ENCODE measurements around the gene TBX20.

TBX20 gene

GRCh38 chr7:35253710-35254495, at the start of gene TBX20:
Gene TBX20, minus strand, starts transcription at chr7:35254100. Its CDS starts 480 bp downstream, at chr7:35253620.
- DNase-seq (ENCODE audit: low read depth in 2 of 3, low spot score in 1 of 3), result no peak

GRCh38 chr7:35289376-35289775, 35.5 kb upstream of the TBX20 start:
- no peak for DNase-seq (ENCODE audit: low read depth in 2 of 3, low spot score in 1 of 3)

DNA sequence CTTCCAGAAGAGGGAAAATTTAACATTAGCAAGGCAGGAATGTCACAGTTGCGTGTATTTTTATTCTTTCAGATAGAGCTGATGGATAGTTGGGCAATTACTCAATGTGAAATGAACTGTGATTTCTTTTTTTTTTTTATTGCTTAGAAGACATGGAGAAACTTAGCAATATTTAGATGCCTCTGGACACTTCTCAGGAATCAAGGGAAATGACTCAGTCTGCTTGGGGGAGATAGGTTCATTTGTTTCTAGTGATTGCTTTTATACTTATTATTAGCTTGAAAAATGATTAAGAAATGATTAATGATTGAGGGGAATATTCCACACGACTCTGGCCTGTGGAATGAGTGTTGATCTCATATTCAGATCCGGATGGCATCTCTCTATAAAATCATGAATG, 33.1 kb upstream of the TBX20 start:
- DNase-seq (ENCODE audit: low read depth in 2 of 3, low spot score in 1 of 3), result no peak

DNA sequence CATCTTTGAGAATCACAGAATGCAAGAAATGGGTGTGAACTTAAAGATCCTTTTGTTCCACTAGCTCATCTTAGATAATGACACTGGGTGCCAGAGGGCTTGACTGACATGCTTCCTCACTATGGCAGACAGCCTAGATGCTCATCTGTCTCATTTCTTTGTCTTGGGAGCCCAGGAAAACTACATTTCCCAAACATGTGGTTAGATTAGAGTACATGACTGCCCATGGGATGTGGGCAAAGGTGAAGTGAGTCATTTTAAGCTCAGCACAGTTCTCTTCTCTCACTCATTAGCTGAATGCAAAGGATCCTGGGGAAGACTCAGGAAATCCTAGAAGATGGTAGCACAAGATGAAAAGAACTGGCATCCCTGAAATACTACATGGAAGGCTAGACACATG, 32.5 kb upstream of the TBX20 start:
- no peak for DNase-seq (ENCODE audit: low read depth in 2 of 3, low spot score in 1 of 3)

DNA sequence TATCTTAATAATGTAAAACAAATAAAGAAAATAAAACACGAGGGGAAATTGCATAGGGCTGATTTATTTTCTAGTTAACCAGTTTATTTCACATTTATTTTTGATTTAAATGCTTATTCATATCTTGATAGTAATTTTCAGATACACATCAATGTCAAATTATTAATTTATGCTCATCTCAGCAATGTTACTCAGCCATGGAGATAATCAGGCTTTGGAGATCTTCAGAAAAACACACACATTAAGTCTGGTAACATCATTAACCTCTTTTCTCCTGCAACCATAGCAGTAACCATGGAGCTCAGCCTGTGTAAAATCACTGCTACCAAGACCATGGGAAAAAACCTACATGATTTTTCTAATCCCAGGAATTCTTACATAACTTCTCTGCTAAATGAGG, 31.9 kb upstream of the TBX20 start:
- DNase-seq (ENCODE audit: low read depth in 2 of 3, low spot score in 1 of 3), result no peak

GRCh38 chr7:35280902-35281301, 27.0 kb upstream of the TBX20 start:
- DNase-seq (ENCODE audit: low read depth in 2 of 3, low spot score in 1 of 3), result no peak

GRCh38 chr7:35277359-35277758, 23.5 kb upstream of the TBX20 start:
- no peak for DNase-seq (ENCODE audit: low read depth in 2 of 3, low spot score in 1 of 3)

DNA sequence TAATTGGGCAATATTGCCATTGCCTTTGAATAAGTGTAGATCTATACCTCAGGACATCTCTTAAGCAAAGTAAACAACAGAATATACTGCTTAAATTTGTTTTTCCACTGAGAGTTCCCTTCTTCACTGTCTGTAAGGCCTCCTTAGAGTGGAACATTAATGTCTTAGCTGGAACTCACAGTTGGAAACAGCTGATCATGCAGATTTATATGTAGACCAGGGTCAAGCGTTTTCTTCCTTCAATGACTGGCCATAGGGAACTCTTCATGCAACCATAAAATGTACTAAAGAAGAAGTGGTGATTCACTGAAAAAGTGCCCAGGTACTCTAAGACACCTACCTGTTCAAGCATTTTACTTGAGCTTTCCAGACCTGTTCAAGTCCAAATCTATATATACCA, 18.3 kb upstream of the TBX20 start:
- no peak for DNase-seq (ENCODE audit: low read depth in 2 of 3, low spot score in 1 of 3)

DNA sequence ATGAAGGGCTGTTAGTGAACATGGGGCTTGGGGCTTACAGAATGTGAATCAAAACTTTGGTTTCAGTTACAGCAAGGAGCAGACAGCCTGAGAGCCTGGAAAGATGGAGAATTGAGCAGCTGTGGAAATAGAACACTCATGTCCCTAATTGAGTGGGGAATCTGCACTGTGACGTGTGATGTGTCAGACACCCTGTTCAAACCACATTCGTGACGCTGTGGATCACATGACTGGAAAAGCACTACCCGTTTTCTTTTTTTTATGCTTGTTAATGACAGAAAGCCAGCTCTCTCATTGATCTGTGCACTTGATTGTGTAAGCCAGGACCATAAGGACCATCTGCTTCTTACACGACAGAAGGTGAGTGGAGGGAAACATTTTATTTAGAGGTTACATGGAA, 15.1 kb upstream of the TBX20 start:
- DNase-seq (ENCODE audit: low read depth in 2 of 3, low spot score in 1 of 3), result no peak

- DNase-seq (ENCODE audit: low read depth in 2 of 3, low spot score in 1 of 3), result no peak
Observed at GRCh38 chr7:35267411-35267810, 13.5 kb upstream of the TBX20 start.

- DNase-seq (ENCODE audit: low read depth in 2 of 3, low spot score in 1 of 3), result no peak
Observed at GRCh38 chr7:35263396-35263795, 9.5 kb upstream of the TBX20 start.

DNA sequence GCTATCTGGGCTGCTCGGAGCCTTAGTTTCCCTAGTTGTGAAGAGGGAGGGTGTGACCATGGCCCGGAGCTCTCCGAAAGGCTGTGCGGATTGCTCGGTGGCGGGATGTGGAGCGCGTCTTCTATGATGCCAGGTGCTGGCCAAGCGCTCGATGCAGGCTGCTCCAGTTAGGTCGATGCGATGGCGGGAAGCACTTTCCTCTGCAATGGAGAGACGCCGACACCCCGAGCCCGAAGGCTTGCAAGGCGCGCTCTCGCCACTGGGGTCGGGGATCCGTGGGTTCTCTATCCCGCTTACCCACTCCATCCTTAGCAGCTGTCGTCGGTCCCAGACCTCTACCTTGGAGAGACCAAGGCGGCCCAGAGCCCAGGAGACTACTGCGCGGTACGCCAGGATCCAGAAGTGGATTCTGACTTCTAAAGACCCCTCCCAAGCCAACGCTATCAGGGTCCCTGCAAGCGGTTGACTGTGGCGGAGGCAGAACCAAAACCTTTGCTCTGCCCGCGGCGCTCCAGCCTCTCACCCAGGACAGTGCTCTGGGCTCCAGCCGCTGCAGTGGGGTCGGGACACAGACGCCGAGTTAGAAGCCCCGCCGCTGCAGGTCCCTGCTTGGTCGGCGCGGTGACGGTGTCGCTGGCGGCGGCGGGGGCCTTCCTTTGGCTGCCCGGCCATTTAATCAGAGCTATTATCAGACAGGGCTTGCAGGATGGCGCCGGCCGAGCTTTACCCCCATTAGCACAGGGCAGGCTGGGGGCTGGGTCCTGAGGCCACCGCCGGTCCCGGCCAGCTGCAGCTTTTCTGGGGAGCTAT, 7.8 kb upstream of the TBX20 start:
- DNase-seq (ENCODE audit: low read depth in 2 of 3, low spot score in 1 of 3), result no peak

GRCh38 chr7:35261041-35261440, 7.1 kb upstream of the TBX20 start:
- no peak for DNase-seq (ENCODE audit: low read depth in 2 of 3, low spot score in 1 of 3)

DNA sequence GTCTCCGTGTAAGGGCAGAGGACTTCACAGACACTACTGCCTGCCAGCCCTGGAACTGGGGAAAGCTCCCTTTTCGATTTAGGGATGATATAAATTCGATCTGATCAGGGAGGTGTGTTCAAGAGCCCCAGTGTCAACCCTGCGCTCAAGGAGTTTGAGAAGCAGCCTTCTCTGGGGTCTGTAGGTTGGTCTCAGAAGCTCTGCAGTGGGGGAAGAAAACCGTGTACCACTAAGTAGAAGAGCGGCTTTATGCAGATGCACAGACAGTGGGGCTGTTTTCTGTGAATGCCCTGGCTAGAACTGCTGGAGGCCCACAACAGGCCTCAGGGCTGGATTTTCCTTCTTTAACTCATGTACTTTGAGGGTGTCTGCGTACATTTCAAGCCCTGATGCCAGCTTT, 6.3 kb upstream of the TBX20 start:
- DNase-seq (ENCODE audit: low read depth in 2 of 3, low spot score in 1 of 3), result no peak

GRCh38 chr7:35259523-35259908, 5.6 kb upstream of the TBX20 start:
- DNase-seq (ENCODE audit: low read depth in 2 of 3, low spot score in 1 of 3), result no peak

- DNase-seq (ENCODE audit: low read depth in 2 of 3, low spot score in 1 of 3), result no peak
Observed at GRCh38 chr7:35258868-35259522, 5.1 kb upstream of the TBX20 start.

- DNase-seq (ENCODE audit: low read depth in 2 of 3, low spot score in 1 of 3), result no peak
Observed at GRCh38 chr7:35258125-35258867, 4.4 kb upstream of the TBX20 start.

DNA sequence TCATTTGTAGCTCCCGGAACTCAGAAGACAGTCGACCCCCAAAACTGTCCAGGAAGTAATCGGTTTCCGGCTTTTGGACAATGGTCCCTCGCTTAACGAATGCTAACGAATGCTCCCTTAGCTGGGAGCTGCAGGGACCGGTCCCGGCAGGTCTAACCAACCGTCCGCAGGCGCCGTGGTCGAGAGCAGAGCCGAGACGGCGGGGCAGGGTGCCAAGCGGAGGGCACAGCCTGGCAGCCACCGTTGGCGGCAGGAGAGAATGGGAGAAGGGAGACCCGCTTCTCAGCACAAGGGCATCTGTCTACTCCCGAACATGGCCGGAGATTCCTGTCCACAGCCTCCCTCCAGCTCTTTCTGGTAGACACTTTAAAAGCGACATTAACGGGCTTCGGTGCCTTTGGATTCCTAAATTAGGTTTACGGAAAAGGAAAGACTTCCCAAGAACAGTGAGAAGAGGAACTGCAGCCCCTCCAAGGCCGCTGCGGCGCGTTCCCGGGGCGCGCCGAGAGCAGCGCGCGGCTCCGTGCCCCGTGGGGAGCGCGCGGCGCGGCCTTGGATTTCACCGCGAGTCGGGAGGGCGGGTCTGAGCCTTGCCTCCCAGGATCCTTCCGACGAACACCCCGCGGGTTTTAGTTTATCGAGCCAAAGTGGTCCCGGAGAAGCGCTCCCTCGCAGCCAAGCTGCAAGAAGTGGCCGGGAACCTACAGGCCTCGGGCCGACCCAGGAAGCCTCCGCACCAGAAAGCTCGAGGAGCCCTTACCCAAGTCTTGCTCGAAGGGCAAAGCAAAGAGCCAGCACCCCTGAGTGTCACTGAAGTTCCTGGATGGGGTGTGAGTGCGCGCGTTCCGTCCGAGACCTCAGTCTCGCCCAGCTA, 3.6 kb upstream of the TBX20 start:
- DNase-seq (ENCODE audit: low read depth in 2 of 3, low spot score in 1 of 3), result no peak

- no peak for DNase-seq (ENCODE audit: low read depth in 2 of 3, low spot score in 1 of 3)
Observed at GRCh38 chr7:35256256-35257175, 2.6 kb upstream of the TBX20 start.
